Renal pelvis (tissue), 4 donors: ENCODE measurements around the gene ANKRD10. TPM values are rescaled to one million over a fixed set of nuclear protein-coding genes. Genes with fewer than 3 reads are reported as not detected.
"Not testable (repeated sequence)": the region's sequence is repeated elsewhere in the genome, so short reads cannot be mapped to it uniquely, and the experiment has no call there.

Experiments used
- DNase-seq: peaks from one replicate; pipeline ENCODE4 v3.0.0-alpha.2; 2013
- polyA plus RNA-seq, 3 donors: library from polyadenylated mRNA; unstranded; fragments of 120-200 nt; gene quantifications; one replicate each; pipeline ENCODE4 v1.2.1, GENCODE V29; 2013; ENCODE audit not compliant: insufficient read length in 3 of 3

Gene ANKRD10
- polyA plus RNA-seq, 3 donors = 206 to 389 (median 356) TPM

DNA sequence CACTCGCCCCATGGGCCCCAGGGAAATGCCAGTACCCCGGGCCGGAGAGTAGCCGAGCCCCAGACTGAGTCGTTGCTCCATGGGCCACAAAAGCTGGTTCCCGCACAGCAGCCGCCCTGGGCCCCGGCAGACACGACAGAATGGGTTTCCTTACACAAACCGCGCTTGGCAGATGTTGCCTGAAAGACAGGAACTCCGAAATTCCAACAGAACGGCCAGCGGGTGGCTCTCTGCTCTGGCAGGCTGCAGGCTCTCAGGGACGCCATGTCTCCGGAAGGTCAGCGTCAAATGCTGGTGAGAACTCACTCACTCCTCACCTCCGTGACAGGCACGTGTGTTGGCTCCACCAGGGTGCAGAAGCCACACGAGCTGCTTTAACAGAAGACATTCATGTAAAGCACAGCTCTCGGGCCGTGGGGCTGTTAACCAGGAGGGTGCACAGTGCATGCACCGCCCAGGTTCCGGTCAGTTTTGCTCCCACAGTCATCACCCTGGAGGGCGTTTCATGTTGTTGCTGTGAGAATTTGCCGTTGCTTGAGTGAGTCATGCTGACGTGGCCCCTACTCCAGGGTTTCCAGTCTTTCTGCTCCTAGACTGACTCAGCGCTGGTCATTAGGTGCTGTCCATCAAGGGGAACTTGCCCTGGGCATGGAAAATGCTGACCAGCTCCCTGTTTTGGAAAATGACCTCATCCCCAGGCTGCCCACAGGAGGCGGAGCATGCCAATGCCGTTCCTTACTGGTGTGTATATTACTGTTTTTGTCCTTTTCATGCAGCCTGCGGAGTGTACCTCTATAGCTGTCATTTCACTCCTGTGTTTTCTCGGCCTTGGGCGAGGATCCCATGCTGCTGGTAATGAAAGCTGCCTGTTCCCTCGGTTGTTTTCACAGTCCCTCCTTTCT lies 44.8 kb downstream of the ANKRD10 start:
- DNase-seq = peak; percentile 82

DNA sequence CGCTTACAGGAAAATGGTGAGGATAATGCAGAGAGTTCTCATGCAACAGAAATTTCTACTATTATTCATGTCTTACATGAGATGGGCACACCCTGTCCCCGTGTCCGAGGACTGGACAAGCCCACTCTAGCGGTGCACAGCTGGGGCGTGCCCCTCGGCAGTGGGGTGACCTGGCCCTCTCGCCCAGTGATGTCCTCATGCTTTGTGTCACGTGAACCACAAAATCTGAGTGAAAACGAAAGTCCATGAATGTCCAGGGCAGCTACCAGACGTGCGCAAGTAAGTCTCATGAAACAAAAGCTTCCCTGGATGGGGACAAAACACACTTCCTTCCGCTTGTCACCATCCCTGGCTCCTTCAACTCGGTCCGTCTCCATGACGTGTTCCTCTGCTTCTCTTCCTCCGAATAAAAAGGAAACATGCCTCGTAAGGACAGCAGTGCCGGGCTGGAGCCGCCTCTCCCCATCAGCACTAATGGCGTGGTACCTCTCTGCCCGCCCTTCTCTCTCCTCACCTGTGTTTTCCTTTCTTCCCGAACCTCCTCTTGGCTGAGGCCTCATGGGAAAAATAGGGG lies 45.6 kb downstream of the ANKRD10 start:
- DNase-seq = no peak

GRCh38 chr13:110868720-110869119 lies 46.1 kb downstream of the ANKRD10 start:
- DNase-seq = no peak

- DNase-seq = no peak
These were observed 47.5 kb downstream of the ANKRD10 start for GRCh38 chr13:110867380-110867779.

GRCh38 chr13:110866491-110867170 lies 48.2 kb downstream of the ANKRD10 start:
- no peak for DNase-seq

GRCh38 chr13:110863685-110864084 lies 51.2 kb downstream of the ANKRD10 start:
- no peak for DNase-seq

GRCh38 chr13:110860983-110861382 lies 53.9 kb downstream of the ANKRD10 start:
- DNase-seq = no peak

- DNase-seq = no peak
These were observed 57.7 kb downstream of the ANKRD10 start for GRCh38 chr13:110856942-110857835.

GRCh38 chr13:110855363-110855762 lies 59.5 kb downstream of the ANKRD10 start:
- DNase-seq = no peak

DNA sequence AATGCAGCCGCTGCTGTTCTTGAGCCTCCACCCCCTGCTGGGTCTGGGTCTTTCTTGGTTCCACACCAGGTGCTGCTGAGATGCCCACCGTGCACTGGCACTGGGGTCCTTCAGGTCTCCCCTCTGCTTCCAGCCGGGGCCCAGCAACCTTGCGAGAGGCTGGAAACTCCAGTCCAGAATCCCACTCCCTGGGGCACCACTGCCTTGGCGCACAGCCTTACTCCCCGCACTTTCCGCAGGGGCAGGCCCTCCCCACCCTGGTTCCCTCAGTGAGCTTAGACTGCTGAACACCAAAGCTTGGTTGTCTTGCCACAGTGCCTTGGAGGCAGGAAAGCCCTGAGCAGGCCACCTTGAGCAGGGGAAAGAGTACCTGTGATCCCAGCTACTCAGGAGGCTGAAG lies 60.0 kb downstream of the ANKRD10 start:
- DNase-seq = no peak

DNA sequence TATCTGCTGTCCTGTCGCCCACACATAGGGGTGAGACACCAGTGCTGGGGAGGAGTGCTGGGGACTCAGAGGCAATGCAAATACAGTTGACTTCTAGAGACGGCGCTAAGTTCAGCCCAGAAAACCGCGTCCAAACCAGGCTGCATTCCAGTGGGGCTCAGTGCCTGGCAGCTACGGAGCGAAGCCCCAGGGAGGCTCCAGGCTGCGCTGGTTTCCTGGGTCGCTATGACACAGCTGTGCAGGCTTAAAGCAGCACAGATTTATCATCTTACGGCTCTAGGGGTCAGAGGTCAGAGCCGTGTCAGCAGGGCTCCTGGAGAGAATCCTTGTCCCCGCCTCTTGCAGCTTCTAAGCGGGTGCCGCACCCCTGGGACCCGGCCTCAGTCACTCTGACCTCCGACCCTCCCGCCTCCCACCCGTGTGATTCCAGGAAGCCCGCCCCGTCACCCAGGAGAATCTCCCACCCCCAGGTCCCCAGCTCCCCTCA lies 61.6 kb downstream of the ANKRD10 start:
- DNase-seq = no peak

- no peak for DNase-seq
These were observed 64.0 kb downstream of the ANKRD10 start for GRCh38 chr13:110850840-110851239.

DNA sequence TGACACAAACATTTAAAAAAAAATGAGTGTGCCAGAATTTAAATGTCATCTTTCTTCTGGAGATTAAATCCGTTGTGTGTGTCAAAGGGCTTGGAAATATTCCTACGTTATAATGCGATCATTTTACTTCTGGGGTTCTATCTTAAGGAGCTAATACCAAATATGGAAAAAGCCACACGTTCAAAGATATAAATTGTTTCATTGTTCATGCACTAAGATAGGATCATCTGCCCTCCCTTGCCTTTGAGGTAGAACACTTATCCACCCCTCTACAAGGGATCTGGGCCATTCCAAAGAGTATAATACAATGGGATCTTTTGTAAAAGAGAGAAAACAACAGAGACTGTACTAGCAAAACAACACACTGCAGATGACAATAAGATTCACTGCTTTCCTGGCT lies 64.9 kb downstream of the ANKRD10 start:
- no peak for DNase-seq

- DNase-seq = no peak
These were observed 69.3 kb downstream of the ANKRD10 start for GRCh38 chr13:110845520-110845919.

DNA sequence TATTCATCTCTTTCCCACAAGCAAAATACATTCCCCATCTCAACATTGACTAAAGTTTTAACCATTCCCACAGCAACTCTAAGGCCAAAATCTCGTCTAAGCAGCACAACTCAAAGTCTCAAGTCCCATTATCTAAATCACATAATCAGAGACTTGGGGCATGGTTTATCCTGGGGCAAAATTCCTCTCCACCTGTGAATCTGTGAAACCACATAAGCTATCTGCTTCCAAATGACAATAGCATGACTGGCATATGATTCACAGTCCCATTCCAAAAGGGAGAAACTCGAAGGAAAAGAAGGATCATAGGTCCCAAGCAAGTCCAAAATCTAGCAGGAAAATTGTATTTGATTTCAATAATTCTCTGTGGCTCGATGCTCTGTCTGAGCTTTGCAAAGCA lies 73.0 kb downstream of the ANKRD10 start:
- DNase-seq = no peak

- no peak for DNase-seq
These were observed 73.5 kb downstream of the ANKRD10 start for GRCh38 chr13:110841406-110841805.

- DNase-seq = no peak
These were observed 75.9 kb downstream of the ANKRD10 start for GRCh38 chr13:110838867-110839538.

- DNase-seq = no peak
These were observed 76.8 kb downstream of the ANKRD10 start for GRCh38 chr13:110838116-110838515.

GRCh38 chr13:110837397-110838061 lies 77.3 kb downstream of the ANKRD10 start:
- not testable (repeated sequence) for DNase-seq

GRCh38 chr13:110836605-110836903 lies 78.3 kb downstream of the ANKRD10 start:
- no peak for DNase-seq
